ENCODE results near the gene FERD3L. TPM values are rescaled to one million over a fixed set of nuclear protein-coding genes. Genes with fewer than 3 reads are reported as not detected.

Gene FERD3L
- total and polyA plus RNA-seq, 2 of the 8 experiments (the other 6 are each of a cell fraction or from before 2014, with no cell fraction given) = not detected

DNA sequence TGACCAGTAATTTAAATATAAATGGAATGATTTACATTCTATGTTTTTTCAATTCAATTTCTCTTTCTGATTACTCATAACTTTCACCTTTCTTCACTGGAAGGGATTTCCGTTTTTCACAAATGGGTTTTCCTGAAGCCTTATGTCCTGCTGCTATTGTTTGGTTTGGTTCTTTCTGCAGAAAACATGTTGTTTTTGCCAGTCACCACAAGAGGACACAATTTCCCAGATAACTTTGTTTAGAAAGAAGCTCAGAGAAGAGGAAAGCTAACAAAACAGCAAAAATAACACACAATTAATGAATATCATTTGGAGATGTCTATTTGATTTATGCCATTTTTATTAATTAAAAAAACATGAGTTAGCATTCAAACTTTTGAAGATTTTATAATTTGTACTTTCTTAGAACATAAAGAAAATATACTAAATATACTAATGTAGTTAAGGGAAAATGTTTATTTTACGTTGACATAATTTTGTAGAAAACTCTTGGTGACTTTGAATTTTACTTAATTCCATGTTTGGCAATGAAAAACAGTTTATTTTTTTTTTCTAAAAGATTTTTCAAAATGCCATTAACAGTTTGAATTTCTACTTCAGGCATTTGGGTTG lies 23.1 kb downstream of the FERD3L start:
- Histone ChIP-seq H4K91ac (replicated peaks; ENCODE audit: insufficient read length, low read length) (no peak overlapping the region), H3K18ac (ENCODE audit: extremely low read depth, low read length) (no peak overlapping the region), H3K36me3 (ENCODE audit: control insufficient read depth in 2 of 4, insufficient read depth in 4 of 4, low read length in 3 of 4) (no peaks in the 10 kb centered on the region), H3K27me3 (replicated peaks in 1 of 4; ENCODE audit: control insufficient read depth in 3 of 4, extremely low read depth in 1 of 4, insufficient read depth in 3 of 4, low read length in 3 of 4) (peaks cover 32 to 47% (median 41%) of the 10 kb centered on the region in 4 experiments), H2AFZ (ENCODE audit: low read length) (no peak overlapping the region), H2AK5ac (ENCODE audit: low read depth, low read length) (no peak overlapping the region), H3K4ac (replicated peaks; ENCODE audit: insufficient read length, low read depth, low read length) (no peak overlapping the region), H3K4me2 (ENCODE audit: insufficient read depth in 1 of 2, low read depth in 2 of 2, low read length in 2 of 2) (no peak overlapping the region), H3K9ac (replicated peaks in 1 of 4; ENCODE audit: extremely low read depth in 1 of 4, low read depth in 3 of 4, low read length in 3 of 4) (no peak overlapping the region), H3K23me2 (ENCODE audit: low read depth, low read length) (peaks cover 7% of the 10 kb centered on the region; the same call in 1 of the 2 replicates), H3K23ac (ENCODE audit: insufficient read length) (no peak overlapping the region), H3K14ac (ENCODE audit: insufficient read length) (no peak overlapping the region), H2BK5ac (ENCODE audit: low read depth, low read length) (no peak overlapping the region), H3K79me2 (ENCODE audit: control insufficient read depth in 1 of 2, insufficient read depth in 2 of 2, low read length in 2 of 2) (no peaks in the 10 kb centered on the region), H4K20me1 (replicated peaks in 1 of 2; ENCODE audit: control insufficient read depth in 1 of 2, insufficient read depth in 2 of 2, low read length in 2 of 2) (peaks cover 0 to 4% of the 10 kb centered on the region in 2 experiments), H3K4me1 (replicated peaks in 1 of 4; ENCODE audit: control insufficient read depth in 3 of 4, insufficient read depth in 4 of 4, low read length in 3 of 4) (peaks cover 5 to 11% (median 9%) of the 10 kb centered on the region in 4 experiments; a peak in 6 of 7 replicates), H2BK12ac (ENCODE audit: low read depth, low read length) (no peak overlapping the region), H2BK20ac (ENCODE audit: low read length) (no peak overlapping the region), H3K9me3 (ENCODE audit: insufficient read depth in 2 of 2, low read depth in 1 of 2, low read length in 1 of 2) (no peaks in the 10 kb centered on the region), H3K56ac (replicated peaks; ENCODE audit: insufficient read length, low read depth, low read length) (no peak overlapping the region), H3K79me1 (ENCODE audit: low read depth, low read length) (no peaks in the 10 kb centered on the region), H2BK120ac (replicated peaks; ENCODE audit: low read depth, low read length) (no peak overlapping the region), H4K8ac (ENCODE audit: extremely low read depth, insufficient read depth, low read length) (no peak overlapping the region), H4K5ac (ENCODE audit: insufficient read length, low read depth, low read length) (no peak overlapping the region), H3K4me3 (ENCODE audit: extremely low read depth in 1 of 4, insufficient read depth in 2 of 4, low read depth in 3 of 4, low read length in 4 of 4) (no peak overlapping the region), H2BK15ac (ENCODE audit: low read length) (no peak overlapping the region), H3K27ac (ENCODE audit: low read depth, low read length) (no peak overlapping the region)
- no peak for DNase-seq (ENCODE audit: low read depth in 1 of 2, low spot score in 2 of 2)
- WGBS, 2 experiments (ENCODE audit: extremely low coverage in 1 of 2, insufficient coverage in 1 of 2, insufficient read length in 1 of 2, insufficient replicate concordance in 2 of 2, low coverage in 1 of 2, low lambda C conversion rate in 2 of 2, missing lambda C conversion rate in 1 of 2) = 41% methylated on average over 2 of the region's 2 CpGs; no CpG with 5 or more reads in 1 of the 2 experiments
- FAIRE-seq = peak; percentile 98
- ChIA-PET CTCF (ENCODE audit: partially characterized antibody) (interaction anchor here (0.7 to 8.2 kb wide), 21 partner anchors 14 to 586 kb away, joined by 3 to 72 read pairs (median 3); partner anchors contain the start of gene FERD3L), POLR2A (ENCODE audit: partially characterized antibody) (no interaction called here)
- TF ChIP-seq RAD21 (IDR thresholded peaks at IDR 0.05 in 1 of 2, conservative IDR thresholded peaks at IDR 0.05 in 1 of 2; ENCODE audit: low read depth in 2 of 2, low read length in 2 of 2) (peak; percentile 89 to 93), SP1 (IDR thresholded peaks at IDR 0.05; ENCODE audit: low read depth, low read length) (no peak)
- TF ChIP-seq, protein P1, sequence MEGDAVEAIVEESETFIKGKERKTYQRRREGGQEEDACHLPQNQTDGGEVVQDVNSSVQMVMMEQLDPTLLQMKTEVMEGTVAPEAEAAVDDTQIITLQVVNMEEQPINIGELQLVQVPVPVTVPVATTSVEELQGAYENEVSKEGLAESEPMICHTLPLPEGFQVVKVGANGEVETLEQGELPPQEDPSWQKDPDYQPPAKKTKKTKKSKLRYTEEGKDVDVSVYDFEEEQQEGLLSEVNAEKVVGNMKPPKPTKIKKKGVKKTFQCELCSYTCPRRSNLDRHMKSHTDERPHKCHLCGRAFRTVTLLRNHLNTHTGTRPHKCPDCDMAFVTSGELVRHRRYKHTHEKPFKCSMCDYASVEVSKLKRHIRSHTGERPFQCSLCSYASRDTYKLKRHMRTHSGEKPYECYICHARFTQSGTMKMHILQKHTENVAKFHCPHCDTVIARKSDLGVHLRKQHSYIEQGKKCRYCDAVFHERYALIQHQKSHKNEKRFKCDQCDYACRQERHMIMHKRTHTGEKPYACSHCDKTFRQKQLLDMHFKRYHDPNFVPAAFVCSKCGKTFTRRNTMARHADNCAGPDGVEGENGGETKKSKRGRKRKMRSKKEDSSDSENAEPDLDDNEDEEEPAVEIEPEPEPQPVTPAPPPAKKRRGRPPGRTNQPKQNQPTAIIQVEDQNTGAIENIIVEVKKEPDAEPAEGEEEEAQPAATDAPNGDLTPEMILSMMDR (IDR thresholded peaks at IDR 0.05; ENCODE audit: control extremely low read depth in 1 of 3, insufficient read depth in 1 of 3, low read depth in 1 of 3, low read length in 3 of 3) = peak in 2 of 3 experiments; percentile 63 to 78; a peak in 3 of 4 replicates

All from H1 (cell line).